Measurements from ENCODE around the gene HYLS1.
"Not testable (repeated sequence)": the region's sequence is repeated elsewhere in the genome, so short reads cannot be mapped to it uniquely, and the experiment has no call there.

Gene HYLS1

DNA sequence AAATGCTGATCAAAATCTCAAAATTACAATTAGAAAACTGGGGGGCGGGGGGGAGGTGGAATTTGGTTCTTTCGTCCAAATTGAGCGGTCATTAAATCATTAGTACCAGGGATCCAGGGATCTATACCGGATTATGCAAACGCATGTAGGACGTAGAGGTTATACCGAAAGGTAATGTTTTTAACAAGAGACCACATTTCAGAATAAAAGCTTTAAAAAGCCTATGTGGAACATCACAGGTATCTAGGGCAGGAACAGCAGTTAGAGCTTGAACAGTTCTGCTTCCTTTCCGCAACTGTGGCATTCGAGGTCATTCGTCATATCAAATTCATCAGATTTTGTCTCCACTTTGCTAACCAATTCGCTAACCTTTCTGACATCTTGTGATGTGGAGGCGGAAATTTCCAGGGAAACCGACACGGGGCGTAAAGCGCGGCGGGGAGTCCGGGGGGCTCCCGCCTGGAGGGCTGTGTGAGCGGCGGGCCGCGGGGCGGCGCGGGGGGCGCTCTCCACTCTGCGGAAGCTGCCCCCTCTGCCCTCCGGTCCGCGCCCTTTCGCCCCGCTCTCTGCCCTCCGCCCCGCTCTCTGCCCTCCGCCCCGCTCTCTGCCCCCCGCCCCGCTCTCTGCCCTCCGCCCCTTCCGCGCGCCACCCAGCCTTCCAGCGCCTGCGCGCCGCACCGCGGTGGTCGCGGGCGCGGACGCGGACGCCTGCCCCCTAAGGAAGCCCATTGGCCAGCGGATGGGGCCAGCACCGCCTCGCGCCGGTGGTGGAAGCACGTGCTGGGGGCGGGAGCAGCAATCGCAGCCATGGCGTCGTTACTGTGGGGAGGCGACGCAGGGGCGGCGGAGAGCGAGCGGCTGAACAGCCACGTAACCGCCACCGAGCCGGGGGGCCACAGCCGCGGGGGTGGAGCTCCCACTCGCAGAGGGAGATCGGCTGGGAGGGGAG, 16.5 kb downstream of the HYLS1 start, which contains the start of gene DDX25:
Gene DDX25, plus strand, starts transcription at position 798 of the 949 bp plus-strand sequence. Its CDS starts 10 bp downstream, at position 808.
- peak within 1 kb of the TSS; percentile 17 for H3K9ac ChIP-seq (ENCODE audit: low read length)

DNA sequence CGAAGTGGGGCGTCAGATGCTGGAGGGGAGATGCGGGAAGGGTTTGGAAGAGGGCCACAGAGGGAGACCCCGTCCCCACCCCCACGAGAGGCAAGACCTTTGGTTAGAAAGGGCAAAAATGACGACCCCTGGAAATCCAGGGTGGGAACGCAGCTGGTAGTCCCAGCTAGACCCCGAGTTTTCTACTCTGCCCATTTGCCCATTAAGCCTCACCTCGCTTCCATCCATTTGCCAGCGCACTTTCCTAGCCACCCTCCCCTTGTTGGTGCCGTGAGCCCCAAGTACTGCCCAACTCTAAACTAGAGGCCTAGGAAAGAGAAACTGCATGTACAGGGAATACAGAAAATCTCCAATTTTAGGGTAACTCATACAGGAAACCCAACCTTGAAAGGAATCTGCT, 17.2 kb downstream of the HYLS1 start:
- Histone ChIP-seq H3K36me3 (ENCODE audit: control insufficient read depth, insufficient read depth, low read length) (peaks cover 9% of the 10 kb centered on the region), H3K4me1 (ENCODE audit: control insufficient read depth, insufficient read depth, low read length) (0 out of 2 replicates have a peak, but pooled peaks cover 2% of the 10 kb centered on the region), H3K27me3 (ENCODE audit: control insufficient read depth, insufficient read depth, low read length) (peaks cover 22% of the 10 kb centered on the region), H3K9ac (ENCODE audit: low read length) (no peak overlapping the region), H3K4me3 (ENCODE audit: low read depth, low read length) (peak overlapping the region; percentile 55), H3K9me3 (ENCODE audit: control insufficient read depth, insufficient read depth, low read depth, low read length) (peaks cover 4% of the 10 kb centered on the region; the same call in 1 of the 2 replicates), H3K27ac (ENCODE audit: low read depth, low read length) (no peak overlapping the region)

More for the DNA sequence above, 16.5 kb downstream of the HYLS1 start, which contains the start of gene DDX25:
- Histone ChIP-seq H3K27ac (ENCODE audit: low read depth, low read length) (no peak within 1 kb of the TSS), H3K4me1 (ENCODE audit: control insufficient read depth, insufficient read depth, low read length) (0 out of 2 replicates have a peak, but pooled peaks cover 2% of the 10 kb centered on the region), H3K9me3 (ENCODE audit: control insufficient read depth, insufficient read depth, low read depth, low read length) (peaks cover 4% of the 10 kb centered on the region; the same call in 1 of the 2 replicates), H3K4me3 (ENCODE audit: low read depth, low read length) (peak within 1 kb of the TSS; percentile 90), H3K36me3 (ENCODE audit: control insufficient read depth, insufficient read depth, low read length) (peaks cover 16% of the 10 kb centered on the region), H3K27me3 (ENCODE audit: control insufficient read depth, insufficient read depth, low read length) (peaks cover 22% of the 10 kb centered on the region)

DNA sequence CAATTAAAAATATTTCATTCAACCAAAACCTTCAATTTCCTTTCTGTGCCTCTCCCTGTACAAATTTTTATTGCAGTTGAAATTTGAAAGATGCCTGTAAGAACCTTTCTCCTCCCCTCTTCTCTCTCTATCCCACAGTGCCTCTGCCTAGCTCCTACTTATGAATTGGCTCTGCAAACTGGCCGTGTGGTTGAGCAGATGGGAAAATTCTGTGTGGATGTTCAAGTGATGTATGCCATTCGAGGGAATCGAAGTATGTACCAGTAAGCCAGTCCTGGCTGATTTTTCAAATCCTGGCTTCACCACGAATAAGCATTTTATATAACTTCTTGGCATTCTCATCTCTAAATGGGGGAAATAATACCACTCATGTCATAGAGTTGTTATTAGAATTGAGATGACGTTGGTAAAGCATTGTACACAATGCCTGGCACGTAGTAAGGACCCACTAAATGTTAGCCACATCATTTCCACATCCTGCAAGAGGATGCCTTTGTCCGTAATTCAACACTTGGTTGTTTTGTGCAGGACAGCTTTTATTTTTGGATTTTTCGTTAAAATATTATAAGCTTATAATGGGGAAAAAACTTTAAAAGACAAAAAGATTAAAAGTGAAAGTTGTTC, 22.9 kb downstream of the HYLS1 start:
- Histone ChIP-seq H3K27me3 (ENCODE audit: control insufficient read depth, insufficient read depth, low read length) (peaks cover 6% of the 10 kb centered on the region), H3K27ac (ENCODE audit: low read depth, low read length) (no peak overlapping the region), H3K9me3 (ENCODE audit: control insufficient read depth, insufficient read depth, low read depth, low read length) (no peaks in the 10 kb centered on the region), H3K9ac (ENCODE audit: low read length) (no peak overlapping the region), H3K4me1 (ENCODE audit: control insufficient read depth, insufficient read depth, low read length) (no peaks in the 10 kb centered on the region), H3K4me3 (ENCODE audit: low read depth, low read length) (no peak overlapping the region), H3K36me3 (ENCODE audit: control insufficient read depth, insufficient read depth, low read length) (peaks cover 4% of the 10 kb centered on the region; the same call in 1 of the 2 replicates)

DNA sequence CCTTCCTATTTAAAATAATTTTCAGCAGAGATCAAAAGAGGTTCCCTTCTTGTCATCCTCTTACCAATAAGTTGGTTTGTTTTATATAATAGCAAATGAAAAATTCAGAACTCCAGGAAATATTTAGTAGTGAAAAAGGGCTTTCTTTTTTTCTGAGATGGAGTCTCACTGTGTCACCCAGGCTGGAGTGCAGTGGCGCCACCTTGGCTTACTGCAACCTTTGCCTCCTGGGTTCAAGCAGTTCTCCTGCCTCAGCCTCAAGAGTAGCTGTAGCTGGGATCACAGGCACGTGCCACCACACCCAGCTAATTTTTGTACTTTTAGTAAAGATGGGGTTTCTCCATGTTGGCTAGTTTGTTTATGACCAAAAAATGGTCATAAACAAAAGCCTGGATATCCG, 27.1 kb downstream of the HYLS1 start:
- not testable (repeated sequence) for H3K9ac ChIP-seq (ENCODE audit: low read length); H3K9me3 ChIP-seq (ENCODE audit: control insufficient read depth, insufficient read depth, low read depth, low read length); H3K27me3 ChIP-seq (ENCODE audit: control insufficient read depth, insufficient read depth, low read length); H3K4me1 ChIP-seq (ENCODE audit: control insufficient read depth, insufficient read depth, low read length); H3K36me3 ChIP-seq (ENCODE audit: control insufficient read depth, insufficient read depth, low read length); H3K4me3 ChIP-seq (ENCODE audit: low read depth, low read length); H3K27ac ChIP-seq (ENCODE audit: low read depth, low read length)

DNA sequence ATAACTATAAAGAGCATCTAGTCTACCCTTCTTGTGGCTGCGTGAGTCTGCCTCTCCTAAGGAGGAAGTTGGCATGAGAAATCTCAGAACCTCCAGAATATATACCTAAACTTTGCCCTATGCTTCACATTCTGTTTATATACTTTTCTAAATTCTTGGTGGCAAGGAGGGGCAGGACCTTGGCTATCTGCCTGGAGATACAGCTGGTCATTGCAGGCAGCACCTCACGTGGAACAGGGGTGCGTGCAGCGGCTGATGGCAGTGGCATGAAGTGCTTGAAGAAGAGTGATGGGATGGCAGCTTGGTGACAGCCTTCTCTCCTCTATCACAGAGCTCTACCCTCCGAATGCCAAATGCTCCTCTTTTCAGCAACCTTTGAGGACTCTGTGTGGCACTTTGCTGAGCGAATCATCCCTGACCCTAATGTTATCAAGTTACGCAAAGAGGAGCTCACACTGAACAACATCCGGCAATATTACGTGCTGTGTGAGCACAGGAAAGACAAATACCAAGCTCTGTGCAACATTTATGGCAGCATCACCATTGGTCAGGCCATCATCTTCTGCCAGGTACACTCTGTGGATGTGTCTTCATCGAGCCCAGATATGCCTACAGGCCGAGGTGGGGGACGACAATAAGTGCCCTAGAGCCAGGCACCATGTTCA, 29.3 kb downstream of the HYLS1 start:
- no peaks in the 10 kb centered on the region for H3K9me3 ChIP-seq (ENCODE audit: control insufficient read depth, insufficient read depth, low read depth, low read length)
- no peak overlapping the region for H3K27ac ChIP-seq (ENCODE audit: low read depth, low read length)
- H3K27me3 ChIP-seq (ENCODE audit: control insufficient read depth, insufficient read depth, low read length): no peaks in the 10 kb centered on the region; the same call in 1 of the 2 replicates
- H3K9ac ChIP-seq (ENCODE audit: low read length): no peak overlapping the region
- no peaks in the 10 kb centered on the region; the same call in 1 of the 2 replicates for H3K36me3 ChIP-seq (ENCODE audit: control insufficient read depth, insufficient read depth, low read length)
- no peak overlapping the region for H3K4me3 ChIP-seq (ENCODE audit: low read depth, low read length)
- H3K4me1 ChIP-seq (ENCODE audit: control insufficient read depth, insufficient read depth, low read length): no peaks in the 10 kb centered on the region

DNA sequence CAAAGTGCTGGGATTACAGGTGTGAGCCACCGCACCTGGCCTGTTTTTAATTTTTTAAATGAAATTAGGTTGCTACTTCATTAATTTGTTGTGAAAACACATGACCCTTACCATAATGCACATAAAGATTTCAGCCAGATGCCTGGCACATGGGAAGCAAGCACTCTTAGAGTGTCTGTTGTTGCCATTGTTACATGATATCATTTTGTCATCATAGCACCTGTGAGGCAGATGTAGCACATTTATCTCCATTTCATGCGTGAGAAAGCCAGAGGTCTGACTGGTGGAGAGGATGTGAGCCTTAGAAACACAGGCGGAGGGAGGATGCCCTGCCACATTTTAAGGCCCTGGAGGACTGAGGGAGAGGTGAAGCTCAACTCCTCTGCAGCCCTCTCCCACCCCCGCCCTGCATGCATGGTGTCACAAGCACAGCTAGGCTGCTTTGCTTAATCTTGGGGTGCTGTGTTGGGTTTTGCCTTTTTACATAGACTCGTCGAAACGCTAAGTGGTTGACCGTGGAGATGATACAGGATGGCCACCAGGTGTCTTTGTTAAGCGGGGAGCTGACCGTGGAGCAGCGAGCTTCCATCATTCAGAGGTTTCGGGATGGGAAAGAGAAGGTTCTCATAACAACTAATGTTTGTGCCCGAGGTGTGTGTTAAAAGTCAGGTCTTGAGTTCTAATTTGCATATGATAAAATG, 30.8 kb downstream of the HYLS1 start:
- Histone ChIP-seq H3K36me3 (ENCODE audit: control insufficient read depth, insufficient read depth, low read length) (no peaks in the 10 kb centered on the region), H3K4me1 (ENCODE audit: control insufficient read depth, insufficient read depth, low read length) (no peaks in the 10 kb centered on the region), H3K27ac (ENCODE audit: low read depth, low read length) (no peak overlapping the region), H3K4me3 (ENCODE audit: low read depth, low read length) (no peak overlapping the region), H3K27me3 (ENCODE audit: control insufficient read depth, insufficient read depth, low read length) (no peaks in the 10 kb centered on the region; the same call in 1 of the 2 replicates), H3K9ac (ENCODE audit: low read length) (no peak overlapping the region), H3K9me3 (ENCODE audit: control insufficient read depth, insufficient read depth, low read depth, low read length) (no peaks in the 10 kb centered on the region)

DNA sequence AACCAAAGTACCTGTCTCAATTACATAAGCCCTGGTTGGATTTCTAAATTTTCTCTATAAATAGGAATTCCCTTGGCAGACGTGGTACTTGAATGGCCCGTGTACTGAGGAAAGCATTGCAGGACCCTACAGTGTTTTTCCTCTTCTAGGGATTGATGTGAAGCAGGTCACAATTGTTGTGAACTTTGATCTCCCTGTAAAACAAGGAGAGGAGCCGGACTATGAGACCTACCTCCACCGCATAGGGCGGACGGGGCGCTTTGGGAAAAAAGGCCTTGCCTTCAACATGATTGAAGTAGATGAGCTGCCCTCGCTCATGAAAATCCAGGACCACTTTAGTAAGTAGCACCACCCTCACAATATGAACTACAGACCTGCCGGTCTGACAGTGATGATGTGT, 33.6 kb downstream of the HYLS1 start:
- Histone ChIP-seq H3K9ac (ENCODE audit: low read length) (no peak overlapping the region), H3K36me3 (ENCODE audit: control insufficient read depth, insufficient read depth, low read length) (no peaks in the 10 kb centered on the region), H3K27ac (ENCODE audit: low read depth, low read length) (no peak overlapping the region), H3K27me3 (ENCODE audit: control insufficient read depth, insufficient read depth, low read length) (no peaks in the 10 kb centered on the region), H3K4me3 (ENCODE audit: low read depth, low read length) (no peak overlapping the region), H3K4me1 (ENCODE audit: control insufficient read depth, insufficient read depth, low read length) (no peaks in the 10 kb centered on the region), H3K9me3 (ENCODE audit: control insufficient read depth, insufficient read depth, low read depth, low read length) (no peaks in the 10 kb centered on the region)

DNA sequence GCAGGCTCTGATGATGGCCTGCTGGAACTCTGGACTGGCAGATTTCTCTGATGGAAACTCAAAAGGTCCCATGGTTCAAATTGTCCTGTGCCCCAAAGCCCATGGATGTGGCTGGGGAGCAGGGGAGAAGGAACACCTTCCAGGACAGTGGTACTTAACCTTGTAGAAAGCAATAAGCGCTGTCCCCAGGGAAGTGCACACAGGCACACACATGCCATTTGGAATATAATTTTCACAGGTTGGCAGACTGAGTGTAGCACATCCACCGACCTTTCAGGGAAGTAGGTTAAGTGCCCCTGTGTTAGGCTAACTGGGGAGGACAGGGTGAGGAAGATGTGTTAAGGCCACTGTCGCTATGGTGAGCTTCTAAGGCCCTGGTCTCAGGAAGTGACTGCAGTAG, 34.7 kb downstream of the HYLS1 start:
- H3K27me3 ChIP-seq (ENCODE audit: control insufficient read depth, insufficient read depth, low read length): no peaks in the 10 kb centered on the region
- no peak overlapping the region for H3K27ac ChIP-seq (ENCODE audit: low read depth, low read length)
- H3K9me3 ChIP-seq (ENCODE audit: control insufficient read depth, insufficient read depth, low read depth, low read length): no peaks in the 10 kb centered on the region
- no peaks in the 10 kb centered on the region for H3K36me3 ChIP-seq (ENCODE audit: control insufficient read depth, insufficient read depth, low read length)
- H3K4me3 ChIP-seq (ENCODE audit: low read depth, low read length): no peak overlapping the region
- no peak overlapping the region for H3K9ac ChIP-seq (ENCODE audit: low read length)
- H3K4me1 ChIP-seq (ENCODE audit: control insufficient read depth, insufficient read depth, low read length): no peaks in the 10 kb centered on the region

DNA sequence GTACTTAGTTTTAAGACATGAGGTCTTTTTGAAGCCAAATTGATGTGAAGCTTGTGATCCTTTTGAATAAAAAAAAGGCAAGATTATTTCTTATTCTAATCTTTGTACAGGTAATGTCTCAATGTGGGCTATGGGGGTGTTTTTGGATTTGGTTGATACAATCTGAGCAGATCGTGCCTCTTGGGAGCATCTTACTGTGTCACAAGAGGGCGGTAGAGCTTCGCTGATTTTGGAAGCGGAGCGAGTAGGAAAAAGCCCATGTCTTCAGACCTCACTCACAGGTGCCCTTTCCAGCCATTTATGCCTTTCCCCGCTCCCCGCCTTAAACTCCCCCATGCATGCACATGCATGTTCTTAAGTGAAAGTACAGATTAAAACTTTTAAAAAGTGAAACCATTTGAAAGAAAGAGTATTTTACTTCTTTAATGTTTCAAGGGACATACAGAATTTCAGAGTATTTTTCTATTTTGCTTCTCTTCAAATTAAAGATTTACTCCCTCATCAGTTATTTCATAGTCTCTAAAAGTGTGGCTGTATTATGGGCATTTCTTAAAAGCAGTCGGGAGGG, 35.6 kb downstream of the HYLS1 start:
- Histone ChIP-seq H3K27me3 (ENCODE audit: control insufficient read depth, insufficient read depth, low read length) (no peaks in the 10 kb centered on the region), H3K9me3 (ENCODE audit: control insufficient read depth, insufficient read depth, low read depth, low read length) (no peaks in the 10 kb centered on the region), H3K36me3 (ENCODE audit: control insufficient read depth, insufficient read depth, low read length) (no peaks in the 10 kb centered on the region), H3K9ac (ENCODE audit: low read length) (no peak overlapping the region), H3K27ac (ENCODE audit: low read depth, low read length) (no peak overlapping the region), H3K4me3 (ENCODE audit: low read depth, low read length) (no peak overlapping the region), H3K4me1 (ENCODE audit: control insufficient read depth, insufficient read depth, low read length) (no peaks in the 10 kb centered on the region)

DNA sequence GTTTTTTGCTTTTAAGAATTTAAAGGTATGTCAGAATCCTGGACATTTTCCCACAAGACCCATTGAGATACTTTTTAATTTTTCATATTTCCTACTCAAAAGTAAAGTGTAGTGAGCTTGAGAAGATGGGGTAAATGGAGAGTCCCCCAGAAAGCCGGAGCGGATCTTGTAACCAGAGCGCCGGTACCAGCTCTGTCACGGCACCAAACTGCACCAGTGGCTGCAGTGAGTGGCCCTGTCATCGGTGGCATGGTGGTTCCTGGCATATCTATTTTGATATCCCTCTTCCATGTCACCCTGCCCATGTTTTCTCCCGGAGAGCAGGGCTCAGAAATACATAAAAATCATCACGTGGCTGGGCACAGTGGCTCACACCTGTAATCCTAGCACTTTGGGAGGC, 36.2 kb downstream of the HYLS1 start:
- Histone ChIP-seq H3K27me3 (ENCODE audit: control insufficient read depth, insufficient read depth, low read length) (no peaks in the 10 kb centered on the region), H3K27ac (ENCODE audit: low read depth, low read length) (no peak overlapping the region), H3K9ac (ENCODE audit: low read length) (no peak overlapping the region), H3K4me1 (ENCODE audit: control insufficient read depth, insufficient read depth, low read length) (no peaks in the 10 kb centered on the region), H3K9me3 (ENCODE audit: control insufficient read depth, insufficient read depth, low read depth, low read length) (no peaks in the 10 kb centered on the region), H3K36me3 (ENCODE audit: control insufficient read depth, insufficient read depth, low read length) (no peaks in the 10 kb centered on the region), H3K4me3 (ENCODE audit: low read depth, low read length) (no peak overlapping the region)
